ENCODE results near the gene TBC1D10A.

Gene TBC1D10A

DNA sequence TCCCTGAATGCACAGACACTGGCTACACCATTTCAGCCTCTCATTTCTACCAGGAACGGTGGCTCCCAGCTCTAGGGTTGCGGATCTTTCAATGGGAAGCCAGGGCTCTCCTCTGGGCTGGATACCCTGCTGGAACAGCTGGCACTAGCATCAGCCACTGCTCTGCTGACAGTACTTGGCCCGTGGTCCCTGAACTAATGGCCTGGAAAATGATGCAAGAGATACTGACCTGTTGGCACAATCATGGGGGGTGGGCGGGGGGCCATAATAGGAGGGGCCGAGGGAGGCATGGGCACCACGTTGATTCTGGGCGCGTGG is 10.7 kb upstream of the TBC1D10A start:
- no peak for TF ChIP-seq SIN3A (IDR thresholded peaks at IDR 0.05; ENCODE audit: borderline replicate concordance, insufficient read depth, low read length)
- no peak for TF ChIP-seq POLR2AphosphoS5 (IDR thresholded peaks at IDR 0.05; ENCODE audit: low read depth, low read length)
- TF ChIP-seq, protein P1, sequence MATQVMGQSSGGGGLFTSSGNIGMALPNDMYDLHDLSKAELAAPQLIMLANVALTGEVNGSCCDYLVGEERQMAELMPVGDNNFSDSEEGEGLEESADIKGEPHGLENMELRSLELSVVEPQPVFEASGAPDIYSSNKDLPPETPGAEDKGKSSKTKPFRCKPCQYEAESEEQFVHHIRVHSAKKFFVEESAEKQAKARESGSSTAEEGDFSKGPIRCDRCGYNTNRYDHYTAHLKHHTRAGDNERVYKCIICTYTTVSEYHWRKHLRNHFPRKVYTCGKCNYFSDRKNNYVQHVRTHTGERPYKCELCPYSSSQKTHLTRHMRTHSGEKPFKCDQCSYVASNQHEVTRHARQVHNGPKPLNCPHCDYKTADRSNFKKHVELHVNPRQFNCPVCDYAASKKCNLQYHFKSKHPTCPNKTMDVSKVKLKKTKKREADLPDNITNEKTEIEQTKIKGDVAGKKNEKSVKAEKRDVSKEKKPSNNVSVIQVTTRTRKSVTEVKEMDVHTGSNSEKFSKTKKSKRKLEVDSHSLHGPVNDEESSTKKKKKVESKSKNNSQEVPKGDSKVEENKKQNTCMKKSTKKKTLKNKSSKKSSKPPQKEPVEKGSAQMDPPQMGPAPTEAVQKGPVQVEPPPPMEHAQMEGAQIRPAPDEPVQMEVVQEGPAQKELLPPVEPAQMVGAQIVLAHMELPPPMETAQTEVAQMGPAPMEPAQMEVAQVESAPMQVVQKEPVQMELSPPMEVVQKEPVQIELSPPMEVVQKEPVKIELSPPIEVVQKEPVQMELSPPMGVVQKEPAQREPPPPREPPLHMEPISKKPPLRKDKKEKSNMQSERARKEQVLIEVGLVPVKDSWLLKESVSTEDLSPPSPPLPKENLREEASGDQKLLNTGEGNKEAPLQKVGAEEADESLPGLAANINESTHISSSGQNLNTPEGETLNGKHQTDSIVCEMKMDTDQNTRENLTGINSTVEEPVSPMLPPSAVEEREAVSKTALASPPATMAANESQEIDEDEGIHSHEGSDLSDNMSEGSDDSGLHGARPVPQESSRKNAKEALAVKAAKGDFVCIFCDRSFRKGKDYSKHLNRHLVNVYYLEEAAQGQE (IDR thresholded peaks at IDR 0.05; ENCODE audit: insufficient read depth in 1 of 2, low read depth in 2 of 2, low read length in 2 of 2): no peak
- no peak for TF ChIP-seq FOXP2 (optimal IDR thresholded peaks at IDR 0.05; ENCODE audit: borderline replicate concordance, extremely low read depth, extremely low read length, insufficient read depth)
- TF ChIP-seq TAF1 (IDR thresholded peaks at IDR 0.05; ENCODE audit: borderline replicate concordance, insufficient read depth, low read length): no peak

DNA sequence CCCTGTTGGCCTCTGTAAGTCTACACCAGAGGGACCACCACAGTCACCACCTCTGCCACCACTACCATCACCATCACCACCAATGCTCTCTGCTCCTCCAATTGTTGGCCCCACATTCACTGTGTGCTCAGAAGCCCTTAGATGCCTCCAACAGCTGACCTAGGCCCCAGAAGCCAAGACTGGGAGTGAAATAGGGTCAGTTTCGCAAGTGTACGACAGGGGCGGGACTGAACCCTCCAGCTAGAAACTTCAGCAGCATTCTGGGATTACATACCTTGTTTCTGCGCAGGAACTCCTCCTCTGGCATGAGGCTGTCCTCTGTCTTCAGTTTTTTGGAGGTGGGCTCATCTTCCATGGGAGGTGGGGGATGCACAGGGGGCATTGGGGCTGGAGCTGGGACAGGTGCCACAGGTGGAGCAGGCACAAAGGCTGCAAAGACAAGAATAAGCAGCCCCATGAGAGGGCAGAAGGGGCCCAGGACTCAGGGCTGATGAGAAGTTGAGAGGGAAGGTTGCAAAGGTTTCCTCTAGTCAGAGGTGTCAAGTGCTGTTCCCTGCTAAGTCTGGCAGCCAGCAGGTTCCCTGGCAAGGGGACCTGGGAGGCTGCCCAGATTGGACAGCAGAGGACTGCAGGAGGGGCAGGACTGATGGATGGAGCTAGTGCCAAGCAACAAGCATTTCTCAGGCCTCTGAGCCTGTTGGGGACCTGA is 10.2 kb upstream of the TBC1D10A start:
- TF ChIP-seq, protein P1 (IDR thresholded peaks at IDR 0.05; ENCODE audit: insufficient read depth in 1 of 2, low read depth in 2 of 2, low read length in 2 of 2): no peak
- TF ChIP-seq SIN3A (IDR thresholded peaks at IDR 0.05; ENCODE audit: borderline replicate concordance, insufficient read depth, low read length): no peak
- TF ChIP-seq POLR2AphosphoS5 (IDR thresholded peaks at IDR 0.05; ENCODE audit: low read depth, low read length): no peak

DNA sequence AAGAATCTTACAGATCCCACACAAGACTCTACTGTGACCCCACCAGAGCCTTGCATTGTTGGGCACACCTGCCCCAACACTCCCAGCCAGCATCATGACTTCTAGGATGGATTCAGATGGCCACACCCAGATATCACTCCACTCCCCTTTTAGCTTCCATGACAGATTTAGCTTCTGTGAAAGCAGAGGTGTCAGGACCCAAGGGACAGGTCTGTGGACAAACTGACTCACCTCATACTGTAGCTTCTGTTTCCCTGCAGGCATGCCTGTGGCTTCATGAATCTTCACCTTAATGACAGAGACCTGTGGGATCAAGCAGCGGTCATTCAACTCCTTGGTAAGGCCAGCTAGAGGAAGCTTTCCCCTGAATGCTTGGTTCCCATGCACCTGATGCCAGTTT is 8.5 kb upstream of the TBC1D10A start:
- TF ChIP-seq, protein P1 (IDR thresholded peaks at IDR 0.05; ENCODE audit: insufficient read depth in 1 of 2, low read depth in 2 of 2, low read length in 2 of 2): no peak
- TF ChIP-seq FOXP2 (optimal IDR thresholded peaks at IDR 0.05; ENCODE audit: borderline replicate concordance, extremely low read depth, extremely low read length, insufficient read depth) (no peak), TAF1 (IDR thresholded peaks at IDR 0.05; ENCODE audit: borderline replicate concordance, insufficient read depth, low read length) (no peak), POLR2AphosphoS5 (IDR thresholded peaks at IDR 0.05; ENCODE audit: low read depth, low read length) (no peak), SIN3A (IDR thresholded peaks at IDR 0.05; ENCODE audit: borderline replicate concordance, insufficient read depth, low read length) (no peak)

DNA sequence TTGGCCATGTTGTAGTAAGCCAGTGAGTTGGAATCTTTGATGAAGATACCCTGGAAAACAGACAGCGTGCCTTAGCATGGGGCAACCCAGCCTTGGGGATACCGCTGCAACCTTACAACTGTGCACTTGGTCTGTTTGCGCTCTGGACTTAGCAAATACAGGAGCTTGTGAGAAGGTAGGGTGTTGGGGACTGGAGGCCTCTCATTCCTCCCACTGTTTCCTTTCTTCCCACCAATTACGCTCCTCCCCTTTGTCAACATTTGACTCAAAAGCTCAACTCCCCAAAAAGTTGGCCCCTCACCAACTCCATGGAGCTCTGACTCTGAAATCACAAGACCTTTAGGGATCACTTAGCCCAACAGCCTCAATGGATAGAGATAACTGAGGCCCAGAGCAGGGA is 7.9 kb upstream of the TBC1D10A start:
- TF ChIP-seq FOXP2 (optimal IDR thresholded peaks at IDR 0.05; ENCODE audit: borderline replicate concordance, extremely low read depth, extremely low read length, insufficient read depth) (no peak), SIN3A (IDR thresholded peaks at IDR 0.05; ENCODE audit: borderline replicate concordance, insufficient read depth, low read length) (no peak)
- TF ChIP-seq, protein P1 (IDR thresholded peaks at IDR 0.05; ENCODE audit: insufficient read depth in 1 of 2, low read depth in 2 of 2, low read length in 2 of 2): no peak

DNA sequence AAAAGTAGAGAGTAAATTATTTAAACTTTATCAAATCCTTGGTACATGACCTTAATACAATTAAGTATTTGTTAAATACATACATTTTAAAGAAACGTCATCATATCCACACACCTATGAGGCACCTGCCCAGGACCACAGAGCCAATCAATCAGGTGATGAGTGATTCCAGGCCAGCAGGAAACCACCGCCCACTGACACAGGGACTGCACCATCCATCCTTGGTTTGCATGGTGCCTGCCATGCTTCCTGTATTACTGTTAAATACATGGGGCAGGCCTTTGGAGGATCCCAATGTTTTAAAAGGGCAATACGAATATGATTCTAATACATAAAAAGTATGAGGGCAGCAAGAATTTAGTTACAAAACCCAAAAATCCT is 7.0 kb upstream of the TBC1D10A start:
- TF ChIP-seq TAF1 (IDR thresholded peaks at IDR 0.05; ENCODE audit: borderline replicate concordance, insufficient read depth, low read length): no peak
- no peak for TF ChIP-seq FOXP2 (optimal IDR thresholded peaks at IDR 0.05; ENCODE audit: borderline replicate concordance, extremely low read depth, extremely low read length, insufficient read depth)
- no peak for TF ChIP-seq SIN3A (IDR thresholded peaks at IDR 0.05; ENCODE audit: borderline replicate concordance, insufficient read depth, low read length)
- TF ChIP-seq, protein P1 (IDR thresholded peaks at IDR 0.05; ENCODE audit: insufficient read depth in 1 of 2, low read depth in 2 of 2, low read length in 2 of 2): no peak
- no peak for TF ChIP-seq POLR2AphosphoS5 (IDR thresholded peaks at IDR 0.05; ENCODE audit: low read depth, low read length)
